GM12874 (cell line): ENCODE measurements around the gene NTNG1.

Experiments
- TF ChIP-seq, protein P1 (sequence below): IDR thresholded peaks from 2 replicates; pipeline ENCODE4 v1.5.1; 2011; ENCODE audit warnings: low read depth, mild to moderate bottlenecking, control low read depth, low read length, moderate library complexity; ENCODE audit not compliant: insufficient read depth

The NTNG1 gene

GRCh38 chr1:107169615-107170014 is 28.8 kb downstream of the NTNG1 start:
- TF ChIP-seq, protein P1, sequence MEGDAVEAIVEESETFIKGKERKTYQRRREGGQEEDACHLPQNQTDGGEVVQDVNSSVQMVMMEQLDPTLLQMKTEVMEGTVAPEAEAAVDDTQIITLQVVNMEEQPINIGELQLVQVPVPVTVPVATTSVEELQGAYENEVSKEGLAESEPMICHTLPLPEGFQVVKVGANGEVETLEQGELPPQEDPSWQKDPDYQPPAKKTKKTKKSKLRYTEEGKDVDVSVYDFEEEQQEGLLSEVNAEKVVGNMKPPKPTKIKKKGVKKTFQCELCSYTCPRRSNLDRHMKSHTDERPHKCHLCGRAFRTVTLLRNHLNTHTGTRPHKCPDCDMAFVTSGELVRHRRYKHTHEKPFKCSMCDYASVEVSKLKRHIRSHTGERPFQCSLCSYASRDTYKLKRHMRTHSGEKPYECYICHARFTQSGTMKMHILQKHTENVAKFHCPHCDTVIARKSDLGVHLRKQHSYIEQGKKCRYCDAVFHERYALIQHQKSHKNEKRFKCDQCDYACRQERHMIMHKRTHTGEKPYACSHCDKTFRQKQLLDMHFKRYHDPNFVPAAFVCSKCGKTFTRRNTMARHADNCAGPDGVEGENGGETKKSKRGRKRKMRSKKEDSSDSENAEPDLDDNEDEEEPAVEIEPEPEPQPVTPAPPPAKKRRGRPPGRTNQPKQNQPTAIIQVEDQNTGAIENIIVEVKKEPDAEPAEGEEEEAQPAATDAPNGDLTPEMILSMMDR, result no peak

DNA sequence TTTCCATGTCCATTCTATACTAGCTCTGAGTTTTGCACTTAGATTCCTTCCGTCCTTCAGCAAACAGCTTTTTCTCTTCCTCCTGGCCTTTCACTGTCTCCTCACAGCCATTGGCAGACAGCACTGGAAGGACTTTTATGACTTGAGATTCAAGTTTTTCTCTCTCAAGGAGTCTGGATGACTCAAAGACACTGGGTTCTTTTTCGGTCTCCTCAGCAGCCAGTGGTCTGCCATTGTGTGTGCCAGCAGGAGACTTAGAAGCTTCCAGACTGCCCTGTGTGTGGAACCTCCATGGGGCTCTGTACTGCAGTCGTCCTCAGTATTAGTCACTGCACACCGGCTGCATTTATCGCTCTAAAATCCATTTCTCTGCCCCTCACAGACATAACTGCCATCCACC is 30.5 kb downstream of the NTNG1 start:
- TF ChIP-seq, protein P1, result no peak

GRCh38 chr1:107172450-107173170 is 31.8 kb downstream of the NTNG1 start:
- TF ChIP-seq, protein P1, result no peak

GRCh38 chr1:107175102-107175909 is 34.5 kb downstream of the NTNG1 start:
- TF ChIP-seq, protein P1, result no peak

- TF ChIP-seq, protein P1, result no peak
Measured at GRCh38 chr1:107181253-107181969, 40.6 kb downstream of the NTNG1 start.

DNA sequence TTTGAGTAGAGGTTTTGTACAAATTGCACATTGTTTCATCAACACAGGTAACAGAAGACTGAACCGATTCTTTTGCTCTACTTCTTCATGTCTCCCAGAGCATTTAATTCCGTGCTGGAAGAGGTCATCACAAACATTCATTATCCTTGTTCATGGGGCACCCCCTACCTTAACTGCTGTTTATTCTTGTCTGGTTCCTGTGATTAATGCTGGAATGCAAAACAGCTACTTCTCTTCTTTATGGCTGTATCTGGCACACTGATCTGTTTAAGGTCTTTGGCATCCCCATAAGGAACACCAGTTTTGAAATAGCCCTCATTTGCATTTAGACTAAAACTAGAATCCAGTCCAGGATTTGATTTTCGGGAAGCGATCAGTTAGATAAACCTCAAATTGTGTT is 42.2 kb downstream of the NTNG1 start:
- TF ChIP-seq, protein P1, result no peak

DNA sequence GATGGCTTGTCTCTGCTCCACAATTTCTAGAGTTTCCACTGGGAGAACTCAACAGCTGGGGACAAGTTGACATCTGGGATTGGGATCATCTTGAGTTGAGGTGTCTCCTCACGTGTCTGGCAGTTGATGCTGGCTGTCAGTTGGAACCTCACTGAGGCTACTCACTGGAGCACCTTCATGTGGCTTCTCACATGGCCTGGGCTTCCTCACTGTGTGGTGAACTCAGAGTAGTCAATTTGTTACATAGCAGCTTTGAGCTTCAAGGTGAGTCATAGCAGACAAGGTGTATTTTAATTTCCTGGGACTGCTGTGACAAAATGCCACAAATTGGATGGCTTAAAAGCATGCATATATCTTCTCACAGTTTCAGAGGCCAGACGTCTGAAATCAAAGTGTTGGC is 44.0 kb downstream of the NTNG1 start:
- TF ChIP-seq, protein P1, result no peak
